ENCODE data around the gene FAM187B.

- TF ChIP-seq CTCF (conservative IDR thresholded peaks at IDR 0.05) (no peak), EZH2 (IDR thresholded peaks at IDR 0.05; ENCODE audit: low read depth) (no peak)
These were observed 41.9 kb upstream of the FAM187B start for GRCh38 chr19:35270381-35270811.

All from PC-9 (cell line).